Measurements from ENCODE around the gene PKMYT1.
"Not testable (repeated sequence)": the region's sequence is repeated elsewhere in the genome, so short reads cannot be mapped to it uniquely, and the experiment has no call there.

PKMYT1 gene

DNA sequence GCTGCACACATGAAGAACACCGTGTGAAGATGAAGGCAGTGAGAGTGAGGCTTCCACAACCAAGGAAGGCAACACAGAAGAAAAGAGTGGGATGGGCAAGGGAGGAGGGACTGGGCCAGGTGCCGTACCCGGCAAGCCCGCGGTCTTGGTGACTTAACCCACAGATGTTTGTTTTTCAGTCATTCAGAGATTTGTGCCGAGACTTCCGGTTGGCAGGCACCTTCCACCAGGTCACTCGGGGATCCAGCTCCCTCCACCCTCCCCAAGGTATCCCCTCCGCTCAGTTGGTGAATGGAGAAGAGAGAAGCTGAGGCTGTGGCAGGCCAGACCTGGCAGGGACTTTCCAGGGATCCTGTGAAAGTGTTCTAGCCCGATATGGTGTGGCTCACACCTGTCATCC lies 21.0 kb downstream of the PKMYT1 start:
- DNase-seq (ENCODE audit: low read depth): no peak

DNA sequence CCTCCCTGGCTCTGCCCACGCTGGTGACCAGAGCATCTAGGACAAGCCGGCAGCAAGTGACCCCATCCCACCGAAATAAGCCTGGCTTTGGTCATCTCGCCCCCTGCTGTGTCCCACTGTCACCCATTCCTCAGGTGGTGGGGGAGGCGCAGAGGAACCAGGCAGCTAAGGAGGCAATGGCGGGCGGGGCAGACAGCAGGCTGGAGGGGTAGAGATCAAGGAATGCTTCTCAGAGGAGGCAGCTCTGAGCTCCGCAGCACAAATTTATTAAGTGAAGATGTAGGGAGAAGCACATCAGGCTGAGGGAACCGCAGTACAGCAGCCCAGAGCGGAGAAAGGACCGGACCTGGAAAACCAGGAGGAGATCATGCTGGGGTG lies 23.7 kb downstream of the PKMYT1 start:
- DNase-seq (ENCODE audit: low read depth): no peak

DNA sequence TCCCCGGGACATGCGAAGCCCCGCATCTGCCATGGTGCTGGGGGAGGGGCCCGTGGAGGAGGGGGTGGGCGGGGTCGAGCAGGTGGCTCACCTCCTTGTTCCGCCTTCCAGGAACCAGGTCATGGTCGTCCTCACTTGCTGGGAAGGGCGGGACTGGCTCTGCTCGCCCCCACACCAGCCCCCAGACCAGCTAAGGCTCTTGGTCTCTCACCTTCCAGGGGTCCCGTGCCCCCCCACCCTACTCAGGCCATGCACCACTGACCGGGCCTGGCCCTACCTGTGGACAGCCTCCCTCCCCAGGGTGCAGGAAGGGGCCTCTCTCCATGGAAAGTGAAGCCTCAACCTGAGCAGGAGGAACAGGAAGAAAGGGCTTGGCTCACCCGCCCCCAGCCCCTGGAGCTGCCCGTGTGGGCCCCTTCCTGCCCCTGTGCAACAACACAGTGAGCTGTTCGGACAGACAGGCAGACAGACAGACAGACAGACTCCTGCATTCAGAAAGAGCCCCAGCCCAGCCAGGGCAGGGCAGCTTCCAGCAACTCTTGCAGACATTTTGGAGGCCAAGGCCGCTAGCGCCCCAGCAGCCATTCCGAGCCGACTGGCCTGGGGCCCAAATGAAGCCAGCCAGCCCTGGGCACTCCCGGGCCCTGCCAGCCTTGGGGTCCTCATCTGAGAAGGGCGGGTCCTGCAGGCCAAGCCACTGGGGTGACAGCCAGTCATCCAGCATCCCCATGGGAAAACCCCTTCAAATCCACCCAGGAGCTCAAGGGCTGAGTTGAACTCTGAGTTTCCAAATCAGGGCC lies 24.3 kb downstream of the PKMYT1 start:
- DNase-seq (ENCODE audit: low read depth): no peak

GRCh38 chr16:2955438-2955778 lies 24.8 kb downstream of the PKMYT1 start:
- DNase-seq (ENCODE audit: low read depth): no peak

DNA sequence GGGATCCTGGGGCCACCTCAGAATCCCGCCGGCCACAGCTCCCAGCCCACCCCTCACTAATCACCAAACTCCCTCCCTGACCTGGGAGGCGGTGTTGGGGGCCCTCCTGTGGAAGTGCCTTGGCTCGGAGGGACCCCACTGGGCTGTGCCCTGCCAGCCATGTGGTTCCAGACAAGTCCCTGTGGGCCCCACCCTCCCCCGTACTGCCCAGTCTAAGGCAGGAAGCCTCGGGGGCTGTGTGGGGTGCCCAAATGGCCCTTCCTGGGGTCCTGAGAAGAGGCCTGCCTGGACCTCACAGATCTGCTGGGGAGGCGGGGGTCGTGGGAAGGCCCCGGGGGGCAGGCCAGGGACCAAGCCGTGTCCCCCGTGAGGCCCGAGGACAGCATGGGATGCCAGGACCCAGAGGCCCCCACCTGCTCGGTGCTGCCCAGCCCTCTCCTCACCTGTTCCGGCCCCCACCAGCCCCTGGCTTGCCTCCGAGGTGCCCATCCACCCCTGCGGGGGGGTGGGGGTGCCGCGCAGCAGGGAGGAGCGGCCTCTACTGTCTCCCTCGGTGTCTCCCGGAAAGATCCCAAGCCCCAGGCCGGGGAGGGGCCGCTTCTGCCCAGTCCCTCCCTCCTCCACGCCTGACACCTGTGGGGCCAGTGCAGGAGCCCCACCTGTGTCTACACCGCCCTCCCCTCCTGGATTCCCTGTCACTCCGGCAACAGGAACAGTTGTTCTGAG lies 25.4 kb downstream of the PKMYT1 start:
- no peak for DNase-seq (ENCODE audit: low read depth)

GRCh38 chr16:2953706-2954627 lies 26.3 kb downstream of the PKMYT1 start:
- DNase-seq (ENCODE audit: low read depth): no peak

DNA sequence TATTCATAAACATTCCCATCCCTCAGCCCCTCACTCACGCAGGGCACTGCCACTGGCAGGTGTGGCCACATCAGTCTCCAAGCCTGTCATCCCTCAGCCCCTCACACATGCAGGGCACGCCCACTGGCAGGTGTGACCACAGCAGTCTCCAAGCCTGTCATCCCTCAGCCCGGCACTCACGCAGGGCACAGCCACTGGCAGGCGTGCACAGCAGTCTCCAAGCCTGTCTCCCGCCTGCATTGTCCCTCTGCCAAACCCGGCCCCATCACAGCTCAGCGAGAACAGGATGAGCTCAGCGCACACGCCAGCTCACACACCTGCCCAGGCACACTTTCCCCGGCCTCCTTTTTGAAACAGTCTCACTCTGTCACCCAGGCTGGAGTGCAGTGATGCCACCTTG lies 27.6 kb downstream of the PKMYT1 start:
- no peak for DNase-seq (ENCODE audit: low read depth)

DNA sequence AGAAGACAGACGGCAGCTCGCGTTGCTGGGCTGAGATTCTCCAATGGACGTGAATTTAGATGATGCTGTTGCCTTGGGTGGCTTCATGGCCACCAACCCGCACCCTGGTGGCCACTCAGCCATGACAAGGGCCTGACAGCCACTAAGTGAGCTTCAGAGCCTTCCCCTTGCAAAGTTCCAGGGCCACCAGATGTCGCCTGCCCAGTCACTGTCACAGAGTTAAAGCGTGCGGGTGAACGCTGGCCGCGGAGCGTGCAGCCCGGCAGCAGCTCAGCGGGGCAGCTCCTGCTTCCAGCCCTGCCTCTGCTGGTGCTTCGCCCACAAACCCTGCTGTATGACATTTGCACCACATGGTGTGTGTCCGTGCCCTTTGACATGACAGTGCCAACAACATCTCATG lies 29.5 kb downstream of the PKMYT1 start:
- DNase-seq (ENCODE audit: low read depth): no peak

- DNase-seq (ENCODE audit: low read depth): no peak
These were observed 29.9 kb downstream of the PKMYT1 start for GRCh38 chr16:2950353-2950724.

- no peak for DNase-seq (ENCODE audit: low read depth)
These were observed 30.4 kb downstream of the PKMYT1 start for GRCh38 chr16:2949705-2950352.

DNA sequence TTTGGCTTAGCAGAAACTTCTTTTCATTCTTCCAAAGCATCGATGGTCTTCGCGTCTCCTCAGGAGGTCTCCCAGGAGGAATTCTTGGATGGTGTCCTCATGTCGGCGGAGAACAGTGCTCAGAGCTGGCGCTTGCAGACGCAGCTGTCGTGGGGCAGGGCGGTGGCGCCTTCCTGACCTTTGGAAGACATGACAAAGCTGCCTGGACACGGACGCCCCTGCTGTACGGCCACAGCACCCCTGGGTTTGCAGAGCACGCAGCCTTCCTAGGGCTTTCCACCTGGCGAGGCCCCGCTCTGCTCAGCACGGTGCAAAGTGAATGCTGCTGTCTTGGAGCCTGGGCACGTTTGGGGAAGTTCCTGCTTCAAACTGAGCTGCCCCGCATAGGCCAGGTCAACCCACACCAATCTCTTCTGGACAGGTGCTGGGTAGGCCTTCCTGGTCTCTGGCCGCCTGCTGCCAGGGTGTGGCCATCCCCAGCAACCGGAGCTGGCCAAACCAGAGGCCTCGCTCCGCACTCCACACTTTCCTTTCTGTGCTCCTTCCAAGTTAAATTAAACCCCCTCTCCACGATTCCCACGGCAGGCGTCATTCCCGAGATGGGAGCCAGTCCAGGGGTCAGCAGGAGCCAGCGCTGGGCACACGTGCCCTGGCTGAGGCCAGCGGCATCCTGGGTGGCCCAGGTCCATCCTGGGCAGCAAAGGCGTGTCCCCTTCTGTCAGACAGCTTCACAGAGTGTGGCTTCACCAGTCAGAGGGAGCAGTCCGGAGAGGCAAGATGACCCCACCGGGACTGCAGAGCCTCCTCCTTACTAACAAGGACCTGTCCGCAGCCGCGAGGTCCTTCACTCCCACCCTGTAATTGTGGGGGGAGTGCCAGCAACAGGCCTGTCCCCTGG lies 31.2 kb downstream of the PKMYT1 start:
- DNase-seq (ENCODE audit: low read depth): no peak

- no peak for DNase-seq (ENCODE audit: low read depth)
These were observed 33.6 kb downstream of the PKMYT1 start for GRCh38 chr16:2946649-2947048.

DNA sequence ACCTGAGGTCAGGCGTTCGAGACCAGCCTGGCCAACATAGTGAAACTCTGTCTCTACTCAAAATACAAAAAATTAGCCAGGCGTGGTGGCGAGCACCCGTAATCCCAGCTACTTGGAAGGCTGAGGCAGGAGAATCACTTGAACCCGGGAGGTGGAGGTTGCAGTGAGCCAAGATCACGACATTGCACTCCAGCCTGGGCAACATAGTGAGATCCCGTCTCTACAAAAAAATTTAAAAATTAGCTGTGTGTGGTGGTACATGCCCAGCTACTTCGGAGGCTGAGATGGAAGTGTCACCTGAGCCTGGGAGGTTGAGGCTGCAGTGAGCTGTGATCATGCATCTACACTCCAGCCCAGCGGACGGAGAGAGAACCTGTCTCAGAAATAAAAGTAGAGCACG lies 36.5 kb downstream of the PKMYT1 start:
- DNase-seq (ENCODE audit: low read depth): not testable (repeated sequence)

DNA sequence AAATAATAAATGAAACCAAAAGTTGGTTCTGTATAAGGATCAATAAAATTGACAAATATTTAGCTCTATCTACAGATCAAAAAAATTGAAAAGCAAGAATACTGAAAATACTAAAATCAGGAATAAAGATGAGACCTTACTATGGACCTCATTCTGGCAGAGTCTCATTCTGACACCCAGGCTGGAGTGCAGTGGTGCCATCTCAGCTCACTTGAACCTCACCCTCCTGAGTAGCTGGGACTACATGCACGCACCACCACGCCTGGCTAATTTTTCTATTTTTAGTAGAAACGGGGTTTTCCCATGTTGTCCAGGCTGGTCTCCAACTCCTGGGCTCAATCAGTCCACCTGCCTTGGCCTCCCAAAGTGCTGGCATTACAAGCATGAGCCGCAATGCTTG lies 38.2 kb downstream of the PKMYT1 start:
- DNase-seq (ENCODE audit: low read depth): no peak

GRCh38 chr16:2939968-2940367 lies 40.3 kb downstream of the PKMYT1 start:
- DNase-seq (ENCODE audit: low read depth): no peak

DNA sequence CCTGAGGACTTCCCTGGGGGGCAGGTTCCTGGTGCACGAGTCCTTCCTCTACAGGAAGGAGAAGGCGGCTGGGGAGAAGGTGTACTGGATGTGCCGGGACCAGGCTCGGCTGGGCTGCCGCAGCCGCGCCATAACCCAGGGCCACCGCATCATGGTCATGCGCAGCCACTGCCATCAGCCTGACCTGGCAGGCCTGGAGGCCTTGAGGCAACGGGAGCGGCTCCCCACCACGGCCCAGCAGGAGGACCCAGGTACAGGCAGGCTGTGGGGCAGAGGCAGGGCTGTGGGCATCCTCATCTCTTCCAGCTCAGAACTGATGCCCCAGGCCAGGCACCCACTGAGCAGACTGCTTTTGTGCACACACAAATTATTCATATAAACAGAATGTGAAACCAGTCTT lies 42.0 kb downstream of the PKMYT1 start:
- no peak for DNase-seq (ENCODE audit: low read depth)

GRCh38 chr16:2937170-2937569 lies 43.1 kb downstream of the PKMYT1 start:
- no peak for DNase-seq (ENCODE audit: low read depth)

DNA sequence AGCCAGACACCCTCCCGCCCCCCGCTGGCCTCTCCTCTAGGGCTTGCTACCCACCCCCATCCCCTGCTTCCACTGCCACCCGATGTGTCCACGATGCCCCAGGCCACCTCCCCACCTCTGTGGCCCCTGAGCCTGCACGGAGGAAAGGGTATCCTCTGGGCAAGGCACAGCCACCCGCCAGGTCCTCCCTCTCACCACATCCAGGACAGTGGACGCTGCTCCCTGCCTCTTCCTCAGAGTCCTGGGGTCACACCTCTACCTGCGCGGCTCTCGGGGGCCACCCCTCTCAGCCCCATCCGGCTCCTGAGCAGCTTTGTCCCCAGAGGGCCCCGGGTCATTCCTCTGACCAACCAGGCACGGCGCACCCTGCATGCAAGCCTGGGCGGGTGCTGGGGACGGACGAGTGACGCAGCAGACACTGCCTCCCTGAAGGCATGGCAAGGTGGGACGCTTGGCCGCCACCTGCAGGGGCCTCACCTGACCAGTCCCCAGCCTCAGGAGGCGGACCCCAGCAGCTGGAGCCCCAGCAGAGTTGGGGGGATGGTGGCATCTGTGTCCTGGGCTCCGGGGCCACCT lies 43.7 kb downstream of the PKMYT1 start:
- DNase-seq (ENCODE audit: low read depth): no peak

DNA sequence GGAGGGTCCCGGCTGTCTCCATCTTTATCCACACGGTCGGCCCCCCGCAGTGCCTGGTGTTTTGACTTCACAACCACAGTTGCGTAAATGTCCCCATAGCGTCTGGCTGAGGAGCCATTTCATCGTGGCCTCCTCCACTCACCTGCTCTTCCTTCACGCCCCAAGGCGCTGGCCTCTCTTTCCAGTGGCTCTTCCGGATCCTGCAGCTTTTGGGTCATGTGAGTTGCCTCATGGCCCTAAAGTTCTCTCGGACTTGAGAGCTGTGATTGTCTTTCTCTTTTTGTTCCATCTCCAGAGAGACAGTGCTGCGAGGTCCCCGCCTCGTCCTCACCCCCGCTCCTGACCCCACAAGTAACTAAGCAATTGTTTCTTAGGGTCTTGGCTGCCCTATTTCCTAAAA lies 45.8 kb downstream of the PKMYT1 start:
- no peak for DNase-seq (ENCODE audit: low read depth)

GRCh38 chr16:2933701-2934100 lies 46.5 kb downstream of the PKMYT1 start:
- no peak for DNase-seq (ENCODE audit: low read depth)

GRCh38 chr16:2933136-2933535 lies 47.1 kb downstream of the PKMYT1 start:
- no peak for DNase-seq (ENCODE audit: low read depth)
